ENCODE measurements around the gene CRISP1.
A peak's percentile ranks its signal among the peaks of the same experiment; 100 is the strongest.
"Not testable (repeated sequence)": the region's sequence is repeated elsewhere in the genome, so short reads cannot be mapped to it uniquely, and the experiment has no call there.

CRISP1 gene, protein sequence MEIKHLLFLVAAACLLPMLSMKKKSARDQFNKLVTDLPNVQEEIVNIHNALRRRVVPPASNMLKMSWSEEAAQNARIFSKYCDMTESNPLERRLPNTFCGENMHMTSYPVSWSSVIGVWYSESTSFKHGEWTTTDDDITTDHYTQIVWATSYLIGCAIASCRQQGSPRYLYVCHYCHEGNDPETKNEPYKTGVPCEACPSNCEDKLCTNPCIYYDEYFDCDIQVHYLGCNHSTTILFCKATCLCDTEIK

DNA sequence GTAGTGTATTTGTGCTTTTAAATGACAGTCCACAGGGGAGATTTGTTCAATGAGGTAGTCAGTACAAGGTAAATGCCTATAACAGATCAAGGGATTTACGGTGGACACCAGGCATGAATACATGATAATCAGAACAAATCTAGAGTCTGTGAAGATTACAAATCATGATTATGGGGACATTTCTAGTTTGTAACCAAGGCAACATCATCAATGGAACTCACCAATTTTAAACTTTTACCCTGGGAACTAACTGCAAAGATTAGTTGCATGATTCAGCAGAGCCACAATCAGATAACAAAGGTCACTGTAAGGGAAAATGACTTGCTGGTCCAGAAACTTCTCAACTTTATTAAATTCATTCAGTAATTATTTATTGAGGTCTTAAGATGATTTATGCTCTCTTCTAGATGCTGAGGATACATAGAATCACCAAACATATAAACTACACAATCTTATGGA, at the start of gene CRISP1:
Gene CRISP1 (minus strand): TSS at position 51 of the 459 bp plus-strand sequence. CDS start 9,135 bp downstream, outside the sequence.
- DNase-seq, result no peak

DNA sequence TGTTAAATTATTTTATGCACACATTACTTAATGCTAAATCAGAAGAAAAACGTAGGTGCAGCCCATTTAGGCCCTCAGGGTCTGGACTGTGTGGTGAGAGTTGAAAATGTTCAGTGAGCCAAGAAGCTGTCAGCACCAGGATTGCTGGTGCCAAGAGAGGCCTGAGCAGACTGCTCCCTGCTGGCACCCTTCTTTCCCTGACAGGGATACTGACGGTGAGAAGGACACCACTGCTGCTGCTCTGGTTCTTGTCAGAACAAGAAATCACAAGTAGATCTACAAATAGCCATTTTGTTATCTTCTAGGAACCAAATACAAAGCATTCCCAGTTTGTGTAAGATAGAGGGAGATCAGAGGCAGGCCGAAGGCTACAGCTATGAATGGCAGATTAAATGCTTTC, 48.7 kb upstream of the CRISP1 start:
- peak; percentile 57 for DNase-seq

DNA sequence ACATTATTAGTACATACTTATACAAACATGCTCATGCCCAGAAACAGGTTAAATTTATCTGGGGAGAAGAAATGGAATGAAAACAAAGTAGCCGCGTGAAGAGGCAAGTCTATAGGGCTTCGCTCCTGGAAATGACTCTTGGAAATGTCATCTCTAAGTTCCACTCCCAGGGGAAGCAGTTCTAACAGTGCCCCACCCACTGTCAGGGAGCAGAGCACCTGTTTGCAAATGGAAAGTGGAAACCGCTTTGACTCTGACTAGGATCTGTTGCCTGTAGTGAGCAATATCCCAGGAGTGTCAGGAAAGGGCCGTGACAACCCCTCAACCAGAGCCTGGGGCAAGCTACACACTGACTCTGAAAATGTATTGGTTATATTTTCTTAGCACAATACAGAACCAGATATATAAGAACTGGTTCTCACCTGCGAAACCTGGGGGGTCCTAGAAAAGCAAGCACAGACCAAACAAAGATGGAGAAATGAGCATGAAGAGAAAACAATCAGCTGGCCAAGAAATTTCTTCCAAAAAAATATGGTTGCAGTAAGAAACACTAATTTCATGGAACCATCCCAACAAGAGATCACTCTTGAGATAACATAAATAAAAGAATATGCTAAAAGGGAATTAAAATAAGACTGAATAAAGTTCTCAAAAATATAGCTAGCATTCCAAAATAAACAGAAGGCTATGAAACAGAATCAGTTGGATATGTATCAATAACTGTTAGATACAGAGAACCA, 47.5 kb upstream of the CRISP1 start:
- peak; percentile 69 for DNase-seq

DNA sequence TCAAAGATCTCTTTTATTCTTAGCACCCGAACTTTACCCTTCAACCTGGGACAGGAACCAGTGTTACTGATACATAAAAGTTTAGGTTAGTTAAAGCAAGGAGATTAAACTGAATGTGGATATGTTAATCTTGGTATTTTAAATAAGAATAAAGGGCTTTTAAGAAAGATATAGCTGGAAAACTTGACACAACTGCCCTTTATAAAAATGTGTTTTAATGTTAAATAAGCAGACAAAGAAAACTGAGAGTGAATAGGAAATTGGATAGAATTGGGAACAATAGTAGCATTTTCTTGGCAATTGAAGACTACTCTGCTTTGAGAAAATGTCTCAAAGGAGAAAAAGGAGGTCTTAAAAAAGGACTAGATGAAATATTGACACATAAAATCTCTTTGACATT, 45.9 kb upstream of the CRISP1 start:
- DNase-seq, result no peak

DNA sequence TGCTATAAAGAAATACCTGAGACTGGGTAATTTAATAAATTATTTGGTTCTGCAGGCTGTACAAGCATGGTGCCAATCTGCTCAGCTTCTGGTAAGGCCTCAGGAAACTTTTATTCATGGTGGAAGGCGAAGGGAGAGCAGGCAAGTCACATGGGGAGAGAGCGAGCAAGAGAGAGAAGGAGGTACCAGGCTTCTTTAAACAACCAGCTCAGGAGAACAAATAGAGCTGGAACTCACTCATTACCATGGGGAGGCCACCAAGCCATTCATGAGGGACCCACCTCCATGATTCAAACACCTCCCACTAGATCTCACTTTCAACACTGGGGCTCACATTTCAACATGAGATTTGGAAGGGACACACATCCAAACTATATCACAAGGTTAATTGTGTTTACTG, 44.9 kb upstream of the CRISP1 start:
- DNase-seq, result no peak

DNA sequence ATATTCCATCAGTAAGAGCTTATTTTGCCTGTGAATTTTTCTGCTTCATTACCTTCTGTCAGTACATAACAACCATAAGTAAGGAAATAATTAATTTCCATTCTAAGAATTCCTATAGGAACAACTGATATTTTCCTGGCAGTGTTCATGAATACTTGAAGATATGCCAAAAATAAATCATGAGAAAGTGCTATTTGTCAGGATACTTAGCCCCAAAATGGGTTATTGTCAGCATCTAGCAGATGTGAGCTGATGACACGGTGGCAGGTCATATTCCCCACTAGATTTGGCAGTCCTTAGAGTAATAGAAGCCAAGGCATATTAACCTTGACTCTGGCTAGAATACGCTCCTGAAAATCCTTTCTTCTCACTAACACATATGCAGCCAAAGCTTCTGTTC, 43.2 kb upstream of the CRISP1 start:
- DNase-seq, result peak; percentile 18

DNA sequence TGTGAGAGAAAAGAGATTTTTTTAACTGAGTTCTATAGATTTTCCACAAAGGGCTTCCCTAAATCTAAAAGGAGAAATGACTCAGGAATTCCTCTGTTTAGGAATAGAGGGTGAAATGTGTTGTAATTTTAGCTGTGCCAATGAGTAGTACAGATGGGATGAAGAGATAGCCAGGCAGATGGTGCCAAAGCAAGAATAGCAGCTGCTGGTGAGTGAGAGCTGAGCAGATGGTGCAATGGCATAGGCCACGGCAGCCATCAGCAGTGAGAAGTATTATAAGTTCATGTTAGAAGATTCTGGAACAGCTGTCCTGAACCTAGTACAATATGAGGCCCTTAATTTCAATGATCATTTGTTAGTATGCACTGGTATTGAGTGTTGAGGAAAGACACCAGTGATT, 40.2 kb upstream of the CRISP1 start:
- DNase-seq, result no peak

DNA sequence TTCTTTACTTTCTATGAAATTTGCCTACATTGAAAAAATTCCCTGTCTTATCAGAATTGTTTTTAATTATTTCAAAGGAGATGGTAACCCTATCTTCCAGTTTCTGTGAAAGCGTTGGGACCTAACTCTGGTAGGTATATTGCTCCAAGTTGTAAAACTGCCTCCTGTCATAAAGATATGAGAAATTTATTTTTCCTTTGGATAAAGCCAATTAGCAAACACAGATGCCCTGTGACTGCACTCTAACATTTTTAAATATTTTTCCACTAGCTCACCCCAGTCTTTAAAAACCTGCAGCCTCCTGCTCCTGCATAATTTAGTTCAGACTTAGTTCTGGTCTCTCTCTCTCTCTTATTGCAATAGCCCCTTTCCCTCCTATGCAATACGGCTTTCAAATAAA, 39.0 kb upstream of the CRISP1 start:
- no peak for DNase-seq

DNA sequence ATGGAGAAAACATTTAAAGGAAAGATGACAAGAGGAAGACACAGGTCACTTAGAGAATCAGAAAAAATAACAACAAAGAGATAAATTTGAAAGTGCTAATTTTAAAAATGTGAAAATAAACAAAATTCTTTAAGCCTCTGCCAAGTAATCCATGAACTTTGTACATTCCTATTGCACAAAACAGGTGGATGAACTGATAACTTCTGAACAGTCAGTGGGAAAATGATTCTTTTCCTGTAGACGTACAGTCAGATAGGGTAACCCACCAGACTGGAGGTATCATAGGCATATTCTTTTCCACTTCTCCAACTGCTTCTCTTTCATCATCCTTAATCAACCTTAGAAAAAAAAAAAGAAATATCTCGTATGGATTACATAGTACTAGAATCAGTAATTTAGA, 36.5 kb upstream of the CRISP1 start:
- DNase-seq, result no peak

DNA sequence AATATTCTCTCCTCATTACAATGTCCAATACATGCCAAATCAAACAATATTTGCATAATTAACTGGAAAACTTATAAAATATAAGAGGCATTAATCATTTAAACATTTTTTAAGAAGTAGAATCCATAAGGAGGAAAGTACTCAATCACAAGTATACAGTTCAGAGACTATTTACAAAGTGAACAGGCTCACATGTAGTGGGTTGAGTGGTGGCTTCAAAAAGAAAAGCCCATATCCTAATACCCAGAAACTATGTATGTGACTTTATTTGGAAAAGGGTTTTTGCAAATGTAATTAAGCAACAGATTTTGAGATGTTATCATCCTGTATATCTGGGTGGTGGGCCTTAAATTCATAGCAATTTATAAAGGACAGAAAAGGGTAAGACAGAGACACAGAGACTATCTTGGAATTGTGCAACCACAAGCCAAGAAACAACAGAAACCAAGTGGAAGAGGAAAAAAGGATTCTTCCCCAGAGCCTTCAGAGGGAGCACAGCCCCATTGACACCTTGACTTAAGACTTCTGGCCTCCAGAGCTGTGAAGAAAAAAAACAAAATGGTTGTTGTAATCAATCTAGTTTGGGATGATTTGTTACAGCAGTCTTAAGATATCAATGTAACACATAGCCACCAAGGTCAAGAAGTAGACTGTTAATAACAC, 32.7 kb upstream of the CRISP1 start:
- no peak for DNase-seq

DNA sequence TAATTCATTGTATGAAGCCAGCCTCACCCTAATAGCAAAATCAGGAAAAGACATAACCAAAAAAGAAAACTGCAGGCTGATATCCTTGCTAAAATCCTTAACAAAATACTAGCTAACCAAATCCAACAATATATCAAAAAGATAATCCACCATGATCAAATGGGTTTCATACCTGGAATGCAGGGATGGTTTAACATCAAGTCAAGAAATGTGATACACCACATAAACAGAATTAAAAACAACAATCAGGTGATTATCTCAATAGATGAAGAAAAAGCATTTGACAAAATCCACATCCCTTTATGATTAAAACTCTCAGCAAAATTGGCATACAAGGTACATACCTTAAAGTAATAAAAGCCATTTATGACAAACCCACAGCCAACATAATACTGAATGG, 29.2 kb upstream of the CRISP1 start:
- DNase-seq, result not testable (repeated sequence)

DNA sequence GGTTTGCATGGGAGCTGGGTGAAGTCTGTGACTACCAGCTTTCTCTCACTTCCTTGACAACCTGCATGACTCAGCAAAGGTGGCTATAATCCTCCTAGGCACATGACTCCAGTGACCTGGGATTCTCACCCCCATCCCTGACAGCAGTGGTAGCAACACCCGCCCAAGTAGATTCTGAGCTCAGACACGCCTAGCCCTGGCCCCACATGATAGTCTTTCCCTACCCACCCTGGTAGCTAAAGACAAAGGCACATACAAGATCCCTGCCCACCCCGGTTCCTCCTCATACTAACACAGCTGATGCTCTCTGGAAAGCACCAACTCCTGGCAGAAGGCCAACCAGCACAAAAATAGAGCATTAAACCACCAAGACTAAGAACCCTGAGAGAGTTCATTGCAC, 25.9 kb upstream of the CRISP1 start:
- no peak for DNase-seq

DNA sequence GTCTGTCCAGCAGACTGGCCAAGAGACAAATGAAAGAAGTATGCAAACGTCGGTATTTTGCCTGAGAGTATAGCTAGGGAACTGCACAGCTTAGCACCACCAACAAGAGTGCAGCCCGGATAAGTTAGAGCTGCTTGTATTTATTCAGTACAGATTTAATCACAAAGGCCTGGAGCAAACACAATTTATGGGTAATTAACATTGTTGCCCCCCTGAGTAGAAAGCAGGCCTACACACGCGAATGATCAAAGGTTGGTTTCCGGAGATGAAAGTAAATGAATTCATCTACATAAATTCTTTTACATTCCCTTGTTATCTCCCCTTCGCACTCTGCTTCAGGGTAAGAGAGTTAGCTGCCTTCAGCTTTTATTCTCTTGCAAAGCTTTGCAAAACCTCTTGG, 24.7 kb upstream of the CRISP1 start:
- no peak for DNase-seq

DNA sequence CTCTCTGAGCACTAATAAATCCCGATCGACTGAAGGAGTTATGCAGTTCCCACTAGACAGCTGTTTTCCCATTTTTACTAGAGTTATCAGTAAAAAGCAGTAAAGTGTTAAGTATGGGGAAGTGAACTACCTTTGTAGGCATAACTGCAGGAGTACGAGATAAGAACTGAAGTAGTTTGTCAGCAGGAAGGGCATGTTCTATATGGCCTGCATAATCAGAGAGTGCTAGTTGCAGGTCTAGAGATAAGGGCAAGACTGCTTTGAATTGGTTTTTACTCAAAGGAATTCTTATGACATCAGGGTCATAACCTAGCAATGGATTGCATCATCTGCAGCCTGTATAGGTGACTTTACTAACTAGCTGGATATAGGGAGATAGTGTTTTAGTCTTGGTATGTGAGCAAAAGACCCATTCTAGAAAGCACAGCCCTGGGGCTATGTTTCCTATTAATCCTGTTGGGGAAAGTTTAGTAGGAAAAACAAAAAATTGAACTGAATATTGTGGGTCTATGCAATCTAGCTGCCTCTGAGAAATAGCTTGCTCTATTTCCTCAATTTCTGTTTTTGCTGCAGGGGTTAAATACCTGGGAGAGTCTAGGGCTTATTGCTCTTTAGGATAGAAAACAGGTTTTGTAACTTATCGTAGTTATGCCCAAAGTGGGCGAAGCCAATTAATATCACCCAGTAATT, 22.6 kb upstream of the CRISP1 start:
- no peak for DNase-seq

DNA sequence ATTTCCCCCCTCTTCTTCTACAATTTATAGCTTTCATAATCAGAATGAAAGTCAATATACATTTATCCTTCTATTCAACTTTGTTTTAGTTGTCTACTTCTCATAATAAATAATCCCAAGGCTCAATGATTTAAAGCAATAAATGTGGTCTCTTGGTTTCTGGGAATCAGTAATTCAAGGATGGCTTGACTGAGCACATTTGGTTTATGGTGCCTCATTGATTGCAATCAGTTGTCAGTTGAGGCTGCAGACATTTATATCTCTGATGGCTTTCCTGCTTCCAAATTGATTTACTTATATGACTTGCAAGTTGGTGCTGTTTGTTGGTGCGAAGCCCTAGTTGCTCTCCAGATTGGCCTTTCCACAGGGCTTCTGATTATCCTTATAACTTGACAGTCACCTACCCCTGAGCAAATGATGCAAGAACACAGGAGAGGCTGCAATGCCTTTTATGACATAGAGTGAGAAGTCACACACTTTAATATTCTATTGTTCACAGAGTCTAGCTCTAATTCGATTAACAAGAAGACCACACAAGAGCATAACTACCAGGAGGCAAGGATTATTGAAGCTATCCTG, 2.7 kb upstream of the CRISP1 start:
- no peak for DNase-seq

DNA sequence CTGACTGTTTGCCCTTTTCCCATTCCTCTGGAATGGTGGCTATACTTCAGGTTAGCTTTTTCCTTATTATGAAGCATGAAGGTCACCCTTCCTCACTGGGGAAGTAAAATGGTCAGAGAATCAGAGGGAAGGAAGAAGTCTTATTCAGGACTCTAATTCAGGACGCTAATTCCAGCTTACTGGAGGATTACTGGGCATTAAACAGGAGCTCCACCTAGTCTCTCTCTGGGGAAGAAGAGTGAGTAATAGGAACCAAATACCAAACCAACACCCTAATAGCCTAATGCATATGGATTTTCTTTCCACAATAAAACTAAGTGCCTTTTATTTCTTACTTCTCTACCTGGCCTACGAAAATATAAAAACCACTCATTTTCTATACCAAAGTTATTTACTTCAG, 10.1 kb downstream of the CRISP1 start:
- no peak for DNase-seq

DNA sequence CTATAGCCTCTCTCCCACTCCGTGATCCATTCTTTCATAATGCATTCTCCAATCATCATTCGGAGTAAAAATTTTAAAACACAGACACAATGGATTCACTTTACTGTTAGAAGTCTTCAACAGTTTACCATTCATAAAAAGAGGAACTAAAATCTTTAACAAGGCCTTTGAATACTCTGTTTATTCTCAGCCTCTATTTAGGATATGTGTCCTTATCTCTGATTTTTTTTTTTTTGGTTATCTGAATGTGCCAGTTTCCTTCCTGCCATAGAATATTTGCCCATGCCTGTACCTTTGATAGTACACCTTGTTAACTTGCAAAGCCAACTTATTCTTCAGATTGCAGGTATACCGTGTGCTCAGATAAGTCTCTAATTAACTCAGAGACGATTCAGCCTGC, 11.1 kb downstream of the CRISP1 start:
- DNase-seq, result no peak

DNA sequence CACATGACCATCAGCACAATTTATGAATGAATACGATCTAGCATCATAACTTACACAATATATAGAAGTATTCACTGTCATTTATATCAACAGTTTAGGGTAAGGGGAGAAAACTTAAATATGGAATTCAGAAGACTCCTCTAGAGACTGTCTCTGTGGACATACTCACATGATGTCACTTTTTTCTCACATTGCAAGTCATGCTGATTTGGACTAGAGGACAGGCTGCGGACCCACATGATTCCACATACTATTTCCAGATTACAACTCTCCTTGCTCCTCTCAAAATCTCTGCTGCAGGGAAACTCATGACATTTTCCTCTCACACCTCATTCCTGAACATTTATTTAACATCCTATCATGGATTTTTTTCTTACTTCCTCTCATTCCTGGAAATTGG, 13.4 kb downstream of the CRISP1 start:
- no peak for DNase-seq

DNA sequence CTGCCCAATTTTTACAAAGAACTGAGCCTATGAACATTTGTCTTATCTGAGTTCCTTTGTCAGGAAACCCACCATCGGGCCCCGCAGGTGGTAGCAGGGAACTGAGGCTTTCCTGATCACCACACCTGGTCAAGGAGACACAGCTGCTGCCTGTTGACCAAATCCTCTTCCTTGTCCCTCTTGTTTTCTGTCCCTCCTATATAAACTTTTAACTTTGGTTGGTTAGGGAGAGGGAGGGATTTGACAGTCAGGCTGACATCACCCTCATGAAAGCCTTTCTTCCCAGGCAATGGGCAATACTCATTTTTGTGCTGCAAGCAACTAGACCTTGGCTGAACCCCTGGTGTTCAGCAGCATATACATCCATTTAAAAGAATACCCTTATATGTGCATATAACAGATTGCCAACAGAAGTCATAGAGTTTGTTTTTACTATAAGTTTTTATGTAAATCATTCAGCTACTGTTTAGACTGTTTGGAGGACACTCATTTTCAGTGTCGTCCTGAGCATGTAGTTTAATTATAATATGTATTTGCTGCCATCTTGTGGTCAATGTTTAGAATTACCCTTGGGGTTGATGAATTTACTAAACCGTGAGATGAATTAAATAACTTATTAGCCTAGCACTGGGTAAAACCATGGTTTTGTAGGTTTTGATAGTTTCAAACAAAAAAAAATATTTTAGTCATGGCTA, 17.0 kb downstream of the CRISP1 start:
- peak; percentile 75 for DNase-seq

DNA sequence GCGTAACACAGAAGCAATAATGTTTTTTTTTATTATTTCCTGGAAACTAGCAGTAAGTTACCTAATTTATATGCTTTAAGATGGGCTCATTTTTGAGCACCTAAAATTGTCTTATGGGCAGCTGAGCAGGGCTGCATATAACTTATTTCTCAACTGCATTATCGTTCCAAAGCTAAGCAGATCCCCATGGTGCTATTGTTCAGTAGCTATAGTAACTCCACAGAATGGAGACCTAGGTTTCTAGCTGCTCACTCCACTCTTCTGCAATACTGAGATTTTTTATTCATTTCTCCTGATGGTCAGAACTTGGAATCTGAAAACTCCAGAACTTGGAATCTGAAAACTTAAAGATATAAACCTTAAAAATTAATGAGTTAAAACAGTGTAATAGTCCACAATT, 18.7 kb downstream of the CRISP1 start:
- no peak for DNase-seq

DNA sequence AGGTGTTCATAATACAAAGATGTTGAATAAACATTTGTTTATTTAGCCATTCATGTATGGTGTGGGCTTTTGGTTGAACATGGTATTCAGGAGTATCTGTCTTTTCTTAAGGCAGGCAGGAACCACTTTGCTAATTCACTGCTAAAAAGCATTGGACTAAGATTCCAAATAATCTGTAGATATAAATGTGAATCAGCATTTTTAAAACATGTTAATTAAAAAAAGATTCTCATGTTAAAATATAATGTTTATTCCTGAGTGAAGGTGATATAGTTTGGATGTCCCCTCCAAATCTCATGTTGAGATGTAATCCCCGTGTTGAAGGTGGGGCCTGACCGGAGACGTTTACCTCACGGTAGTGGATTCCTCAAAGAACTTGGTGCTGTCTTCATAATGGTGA, 19.3 kb downstream of the CRISP1 start:
- no peak for DNase-seq

DNA sequence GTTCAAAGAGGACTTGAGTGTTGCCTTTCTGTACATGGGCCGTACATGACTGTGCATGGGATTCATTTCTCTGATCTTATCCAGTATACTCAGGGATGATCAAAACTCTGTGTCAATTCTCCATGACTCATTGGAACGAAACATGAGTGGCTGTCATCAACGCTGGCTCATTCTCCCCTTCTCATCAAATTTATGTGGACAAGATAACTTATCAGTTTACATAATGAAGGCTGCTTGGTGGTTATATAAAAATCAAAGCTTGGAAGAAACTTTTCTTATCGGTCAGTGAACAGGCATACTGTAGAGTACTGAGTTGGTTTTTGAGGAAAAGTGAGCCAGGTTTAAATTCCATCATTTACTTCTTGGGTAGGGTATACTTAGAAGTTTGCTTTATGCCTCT, 24.9 kb downstream of the CRISP1 start:
- no peak for DNase-seq

DNA sequence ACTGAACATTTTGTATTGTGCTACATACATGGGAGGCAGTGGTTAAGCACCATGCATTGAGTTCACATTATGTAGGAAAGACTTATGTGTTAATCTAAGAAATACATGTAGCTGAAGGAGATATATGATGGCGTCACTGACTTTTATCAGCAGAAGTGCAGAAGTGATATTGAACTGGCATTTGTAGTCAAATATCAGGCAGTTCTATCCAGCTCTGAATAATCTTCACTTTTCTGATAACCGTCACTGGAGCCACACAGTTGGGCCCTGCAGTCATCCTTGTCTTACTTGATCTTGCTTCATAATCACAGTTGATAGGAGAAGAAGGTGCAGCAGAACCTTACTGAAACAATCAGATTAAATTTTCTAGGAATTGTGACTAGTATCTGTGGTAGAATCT, 26.4 kb downstream of the CRISP1 start:
- DNase-seq, result no peak

Measured in COR-L47 (cell line).